Bronchus fibroblast of lung (primary cell): ENCODE results near the gene SDSL. TPM values are rescaled to one million over a fixed set of nuclear protein-coding genes. Genes with fewer than 3 reads are reported as not detected.

Source experiments
- total RNA-seq: library from RNA; depleted of rRNA; stranded (reverse); fragments of >200 nt; gene quantifications from 2 replicates; pipeline ENCODE4 v1.2.3, GENCODE V29; 2015

The SDSL gene
- 5.9 and 12.3 TPM in 2 replicates for total RNA-seq

GRCh38 chr12:113422030-113422885 lies at the start of gene SDSL:
TSS of gene SDSL (plus strand) at chr12:113422380. CDS start at chr12:113427983, 5,603 bp downstream.

GRCh38 chr12:113403435-113404415 lies 18.5 kb upstream of the SDSL start, which contains the start of gene SDS:
TSS of gene SDS (minus strand) at chr12:113403887. CDS start at chr12:113399708, 4,179 bp downstream.

GRCh38 chr12:113471619-113472171 lies 49.5 kb downstream of the SDSL start, which contains the start of gene LHX5:
TSS of gene LHX5 (minus strand) at chr12:113471871. CDS start at chr12:113471498, 373 bp downstream.

Other genes starting within 250 kb of the SDSL start
- 55.3 and 68.1 TPM in 2 replicates for gene DDX54, start 236.9 kb upstream of the SDSL start, total RNA-seq
- gene RITA1, start 236.7 kb upstream of the SDSL start, total RNA-seq, result 27.1 and 30.3 TPM in 2 replicates
- 12.6 and 13.4 TPM in 2 replicates for gene TPCN1, start 200.9 kb upstream of the SDSL start, total RNA-seq
- 13.4 and 14.5 TPM in 2 replicates for gene SLC8B1, start 87.3 kb upstream of the SDSL start, total RNA-seq
- 13.2 and 20.0 TPM in 2 replicates for gene PLBD2, start 63.8 kb upstream of the SDSL start, total RNA-seq
- not detected in 2 replicates for gene SDS, start 18.5 kb upstream of the SDSL start, total RNA-seq
- gene LHX5, start 49.5 kb downstream of the SDSL start, total RNA-seq, result not detected in 2 replicates